LNCaP clone FGC (cell line): ENCODE data around the gene CRTC3.

Source experiments
- DNase-seq: peaks from one replicate; pipeline ENCODE4 v3.0.0-alpha.2; 2011; ENCODE audit warnings: low read depth
- H3K4me3 ChIP-seq: 2 replicates; pipeline ENCODE4 v1.5.1; 2011; ENCODE audit warnings: mild to moderate bottlenecking, low read depth, low read length, control low read depth
- TF ChIP-seq, protein P1 (sequence below): IDR thresholded peaks from 2 replicates; pipeline ENCODE4 v1.5.1; 2012; ENCODE audit warnings: mild to moderate bottlenecking; ENCODE audit not compliant: control insufficient read depth, insufficient read depth; ENCODE audit errors: extremely low read depth

The CRTC3 gene

DNA sequence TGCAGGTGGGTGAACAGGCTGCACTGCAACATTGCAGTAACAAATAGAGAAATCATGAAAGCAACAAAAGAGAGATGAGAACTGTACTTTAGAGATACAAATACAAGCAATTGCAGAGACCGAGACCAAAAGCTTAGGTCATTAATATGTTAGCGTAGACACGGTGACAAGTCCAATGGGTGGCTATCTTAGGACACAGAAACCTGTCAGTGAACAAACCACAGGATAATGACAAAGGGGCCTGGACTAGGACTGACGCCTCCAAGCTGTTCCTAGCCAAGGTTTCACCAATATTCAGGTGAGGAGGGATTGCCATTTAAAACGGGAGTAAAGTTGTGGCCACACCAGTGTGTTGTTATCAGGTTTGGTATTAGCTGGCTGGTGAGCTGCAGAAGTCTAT is 145.7 kb downstream of the CRTC3 start:
- TF ChIP-seq, protein P1, sequence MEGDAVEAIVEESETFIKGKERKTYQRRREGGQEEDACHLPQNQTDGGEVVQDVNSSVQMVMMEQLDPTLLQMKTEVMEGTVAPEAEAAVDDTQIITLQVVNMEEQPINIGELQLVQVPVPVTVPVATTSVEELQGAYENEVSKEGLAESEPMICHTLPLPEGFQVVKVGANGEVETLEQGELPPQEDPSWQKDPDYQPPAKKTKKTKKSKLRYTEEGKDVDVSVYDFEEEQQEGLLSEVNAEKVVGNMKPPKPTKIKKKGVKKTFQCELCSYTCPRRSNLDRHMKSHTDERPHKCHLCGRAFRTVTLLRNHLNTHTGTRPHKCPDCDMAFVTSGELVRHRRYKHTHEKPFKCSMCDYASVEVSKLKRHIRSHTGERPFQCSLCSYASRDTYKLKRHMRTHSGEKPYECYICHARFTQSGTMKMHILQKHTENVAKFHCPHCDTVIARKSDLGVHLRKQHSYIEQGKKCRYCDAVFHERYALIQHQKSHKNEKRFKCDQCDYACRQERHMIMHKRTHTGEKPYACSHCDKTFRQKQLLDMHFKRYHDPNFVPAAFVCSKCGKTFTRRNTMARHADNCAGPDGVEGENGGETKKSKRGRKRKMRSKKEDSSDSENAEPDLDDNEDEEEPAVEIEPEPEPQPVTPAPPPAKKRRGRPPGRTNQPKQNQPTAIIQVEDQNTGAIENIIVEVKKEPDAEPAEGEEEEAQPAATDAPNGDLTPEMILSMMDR, result no peak
- H3K4me3 ChIP-seq, result no peak overlapping the region
- DNase-seq, result no peak

DNA sequence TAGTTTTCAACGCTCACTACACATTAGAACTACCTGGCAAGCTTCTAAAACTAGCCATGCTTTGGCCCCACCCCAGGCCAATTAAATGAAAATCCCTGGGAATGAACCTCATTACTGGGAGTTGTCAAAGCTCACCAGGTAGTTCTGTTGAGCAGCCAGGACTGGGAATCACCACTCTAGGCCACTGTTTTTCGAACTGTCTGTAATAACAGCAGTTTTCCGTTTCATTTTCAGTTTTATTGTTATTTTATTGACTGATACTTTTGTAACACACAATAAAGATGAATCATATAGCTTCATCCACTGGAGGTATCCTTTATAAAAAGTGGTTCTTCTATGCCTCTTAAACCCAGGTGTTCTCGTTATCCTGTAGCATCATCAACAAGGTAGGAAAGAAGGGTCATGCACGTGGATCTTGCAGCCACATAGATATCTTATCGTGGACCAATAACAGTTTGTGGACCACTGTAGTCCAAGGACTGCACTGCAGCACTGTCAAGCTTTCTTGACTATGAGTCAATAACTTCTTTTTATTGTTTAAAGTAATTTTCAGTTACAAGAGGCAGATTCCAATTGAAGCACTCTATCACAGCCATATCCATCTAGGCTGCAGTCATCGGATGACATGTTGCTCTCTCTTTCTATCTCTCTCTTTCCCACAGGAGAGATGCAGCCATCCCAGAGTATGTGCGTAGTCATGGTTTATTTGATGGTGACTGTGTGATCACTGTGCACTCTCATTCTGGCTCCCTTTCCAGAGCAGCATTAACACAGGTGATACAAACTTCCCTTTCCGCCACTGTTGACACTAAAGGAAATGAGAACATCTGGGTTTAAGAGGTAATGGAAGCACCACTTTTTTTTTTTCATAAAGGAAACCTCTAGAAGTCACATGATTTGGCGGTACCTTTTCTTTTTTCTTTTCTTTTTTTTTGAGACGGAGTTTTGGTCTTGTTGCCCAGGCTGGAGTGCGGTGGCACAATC is 148.4 kb downstream of the CRTC3 start:
- no peak overlapping the region for H3K4me3 ChIP-seq
- no peak for DNase-seq
- TF ChIP-seq, protein P1, result no peak

DNA sequence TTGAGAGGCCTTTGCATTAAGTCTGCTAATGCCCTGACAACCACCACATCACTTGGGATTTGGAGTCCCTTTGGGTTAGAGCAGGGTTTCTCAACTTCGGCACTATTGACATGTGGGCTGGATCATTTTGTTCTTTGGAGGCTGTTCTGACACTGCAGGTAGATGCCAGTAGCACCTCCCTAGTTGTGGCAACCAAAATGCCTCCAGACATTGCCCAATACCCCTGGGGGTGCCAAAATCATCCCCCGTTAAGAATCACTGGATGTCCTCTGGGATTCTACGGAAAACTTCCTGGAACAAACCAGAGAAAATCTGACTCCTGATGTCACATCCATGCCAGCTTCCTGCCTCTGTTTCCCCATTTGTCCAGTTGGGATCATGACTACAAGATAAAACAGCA is 150.2 kb downstream of the CRTC3 start:
- TF ChIP-seq, protein P1, result no peak
- H3K4me3 ChIP-seq, result no peak overlapping the region
- DNase-seq, result no peak

DNA sequence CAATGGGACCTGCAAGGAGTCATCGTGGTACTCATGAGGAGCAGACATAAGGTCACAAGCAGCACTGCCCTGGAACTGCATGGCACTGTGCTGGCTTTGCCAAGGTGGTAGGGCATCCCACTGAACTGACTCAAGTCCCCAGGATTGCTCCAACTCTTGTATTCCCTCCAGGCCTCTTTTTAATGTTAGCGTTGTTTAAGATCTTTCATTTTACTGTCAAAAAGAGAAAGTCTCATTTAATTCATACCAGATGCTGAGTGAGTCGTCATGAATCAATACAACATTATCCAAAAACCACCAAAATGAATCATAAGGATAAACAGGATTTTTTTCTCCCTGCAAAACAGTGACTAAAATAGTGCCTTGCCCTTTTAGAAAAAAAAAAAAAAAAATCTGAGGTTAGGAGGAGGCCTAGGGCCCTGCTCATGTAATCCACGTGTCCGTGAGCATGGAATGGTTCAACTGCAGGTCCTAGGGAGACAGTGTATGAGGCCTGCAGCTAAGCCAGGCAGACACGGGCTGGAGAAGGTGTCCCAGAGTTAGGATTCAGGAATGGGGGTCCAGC is 150.7 kb downstream of the CRTC3 start:
- no peak overlapping the region for H3K4me3 ChIP-seq
- no peak for DNase-seq

DNA sequence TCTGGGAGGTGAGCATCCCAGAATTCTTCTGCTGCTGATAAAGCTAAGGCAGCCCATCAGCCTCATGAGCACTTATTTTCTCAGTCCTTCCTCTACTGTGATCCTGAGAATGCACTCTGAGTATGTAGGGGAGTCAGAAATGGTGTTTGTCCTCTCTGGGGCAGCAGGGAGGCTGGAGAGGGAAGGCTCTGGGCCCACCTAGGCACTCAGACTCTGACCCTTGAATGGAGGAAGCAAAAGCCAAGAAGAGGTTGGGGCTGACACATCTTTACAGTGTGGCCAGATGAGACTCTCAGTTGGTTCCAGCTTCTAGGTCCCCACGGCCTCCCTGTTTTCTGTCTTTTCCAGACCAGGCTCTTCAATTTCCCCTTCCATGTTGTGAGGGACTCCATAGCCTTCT is 151.3 kb downstream of the CRTC3 start:
- H3K4me3 ChIP-seq, result no peak overlapping the region
- TF ChIP-seq, protein P1, result no peak
- no peak for DNase-seq

More for the DNA sequence above, 150.7 kb downstream of the CRTC3 start:
- TF ChIP-seq, protein P1, result no peak

DNA sequence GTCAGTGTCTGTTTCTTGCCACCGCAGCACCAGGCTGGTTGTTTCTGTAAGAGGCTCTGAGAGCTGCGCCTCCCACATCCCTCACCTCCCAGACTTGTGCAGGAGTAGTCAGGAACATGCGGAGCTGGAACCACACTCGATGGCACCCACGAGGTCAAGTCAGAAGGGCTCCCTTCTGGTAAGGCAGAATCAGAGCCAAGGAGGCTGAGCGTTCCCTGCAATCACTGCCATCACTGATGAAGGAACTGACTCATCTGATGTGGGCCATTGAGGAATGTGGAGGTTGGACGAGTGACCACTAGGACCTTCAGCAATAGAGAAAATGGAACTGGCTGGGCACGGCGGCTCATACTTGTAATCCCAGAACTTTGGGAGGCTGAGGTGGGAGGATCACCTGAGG is 151.8 kb downstream of the CRTC3 start:
- TF ChIP-seq, protein P1, result no peak
- no peak for DNase-seq
- no peak overlapping the region for H3K4me3 ChIP-seq

DNA sequence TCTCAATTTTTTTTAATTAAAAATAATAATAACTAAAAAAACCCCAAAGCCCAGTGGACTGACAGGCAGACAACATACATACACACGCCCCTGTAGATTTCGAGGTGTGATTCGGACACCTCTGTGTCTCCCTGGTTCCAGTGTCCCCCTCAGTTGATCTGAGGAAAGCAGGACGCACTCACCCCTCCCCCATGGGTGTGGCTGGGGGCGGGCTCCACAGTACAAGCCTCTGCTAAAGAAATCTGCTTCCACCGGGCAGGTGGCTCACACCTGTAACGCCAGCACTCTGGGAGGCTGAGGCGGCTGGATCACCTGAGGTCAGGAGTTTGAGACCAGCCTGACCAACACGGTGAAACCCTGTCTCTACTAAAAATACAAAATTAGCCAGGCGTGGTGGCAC is 153.6 kb downstream of the CRTC3 start:
- no peak overlapping the region for H3K4me3 ChIP-seq
- DNase-seq, result no peak
- TF ChIP-seq, protein P1, result no peak
